Amniotic epithelial cell (primary cell): ENCODE measurements around the gene FBXO42.
A peak's percentile ranks its signal among the peaks of the same experiment; 100 is the strongest.

Source experiments
- DNase-seq: peaks from one replicate; pipeline ENCODE4 v3.0.0-alpha.2; 2010; ENCODE audit warnings: low read depth

FBXO42 gene

DNA sequence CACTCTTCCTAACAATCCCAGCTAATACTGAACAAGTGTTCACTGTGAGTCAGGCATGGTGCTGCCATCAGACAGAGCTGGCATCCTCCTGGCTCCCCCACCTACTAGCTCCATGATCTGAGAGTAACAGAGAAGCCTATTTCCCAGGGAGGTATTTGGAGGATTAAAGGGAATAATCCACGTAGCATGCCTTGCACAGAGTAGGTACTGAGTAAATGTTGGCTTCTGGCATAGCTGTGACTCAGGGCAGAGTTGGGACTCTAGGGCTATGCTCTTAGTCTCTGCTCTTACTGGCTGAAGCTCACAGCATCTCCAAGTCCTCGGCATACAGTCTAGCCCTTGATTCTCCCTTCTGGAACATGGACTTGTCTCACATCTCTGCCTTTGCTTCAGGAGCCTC lies 148.1 kb downstream of the FBXO42 start:
- no peak for DNase-seq

DNA sequence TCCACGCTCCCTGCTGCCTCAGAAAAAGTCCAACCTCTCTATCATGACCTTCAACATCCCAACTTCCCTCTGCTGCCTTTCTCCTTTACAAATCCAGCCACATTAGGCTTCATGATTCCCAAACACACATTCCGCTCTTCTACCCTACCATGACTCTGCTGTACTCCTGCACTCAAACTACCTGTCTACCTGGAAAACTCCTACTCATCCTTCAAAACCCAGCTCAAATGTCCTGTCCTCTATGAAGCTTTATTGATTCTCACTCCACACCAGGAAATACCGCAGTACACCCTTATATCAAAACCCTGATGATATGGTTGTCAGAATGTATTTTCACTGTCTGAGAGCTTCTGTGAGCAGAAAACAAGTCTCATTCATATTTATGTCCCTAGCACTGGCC lies 148.7 kb downstream of the FBXO42 start:
- DNase-seq, result no peak

DNA sequence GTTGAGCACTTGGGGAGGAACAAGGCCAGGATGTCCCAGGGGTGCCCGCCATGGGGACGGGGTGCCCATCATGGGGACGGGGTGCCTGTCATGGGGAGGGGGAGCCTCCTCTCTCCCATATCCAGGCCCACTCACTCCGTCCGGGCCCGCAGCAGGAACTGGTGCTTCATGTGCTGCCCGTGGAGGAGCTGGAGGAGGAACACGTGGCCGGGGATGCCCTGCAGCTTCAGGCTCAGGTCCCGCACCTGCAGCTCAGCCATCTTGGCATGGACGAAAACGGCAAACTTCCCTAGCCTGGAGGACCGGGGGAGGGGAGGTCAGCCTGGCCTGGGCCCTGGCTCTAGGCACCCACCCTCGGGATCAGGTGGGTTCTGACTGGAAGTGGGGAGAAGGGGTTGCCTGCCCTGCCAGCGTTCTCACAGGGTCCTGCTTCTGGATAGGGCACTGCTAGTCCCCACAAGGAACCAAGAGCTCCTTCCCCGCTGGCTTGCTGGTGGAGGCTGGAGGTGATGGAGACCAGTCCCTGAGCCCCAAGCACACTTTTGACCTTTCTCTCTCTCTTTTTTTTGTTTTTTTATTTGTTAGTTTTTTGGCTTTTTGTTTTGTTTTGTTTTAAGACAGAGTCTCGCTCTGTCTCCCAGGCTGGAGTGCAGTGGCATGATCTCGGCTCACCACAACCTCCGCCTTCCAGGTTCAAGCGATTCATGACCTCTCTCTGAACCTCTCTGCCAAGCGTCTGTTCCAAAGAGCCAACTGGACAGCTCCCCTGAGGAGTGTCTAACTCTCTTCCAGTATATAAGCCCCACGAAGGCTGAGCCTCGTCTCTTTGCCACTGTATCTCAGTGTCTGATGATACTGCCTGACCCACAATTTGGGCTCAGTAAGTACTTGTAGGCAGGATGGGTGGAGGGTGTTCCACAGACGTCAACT lies 149.7 kb downstream of the FBXO42 start:
- peak; percentile 47 for DNase-seq

DNA sequence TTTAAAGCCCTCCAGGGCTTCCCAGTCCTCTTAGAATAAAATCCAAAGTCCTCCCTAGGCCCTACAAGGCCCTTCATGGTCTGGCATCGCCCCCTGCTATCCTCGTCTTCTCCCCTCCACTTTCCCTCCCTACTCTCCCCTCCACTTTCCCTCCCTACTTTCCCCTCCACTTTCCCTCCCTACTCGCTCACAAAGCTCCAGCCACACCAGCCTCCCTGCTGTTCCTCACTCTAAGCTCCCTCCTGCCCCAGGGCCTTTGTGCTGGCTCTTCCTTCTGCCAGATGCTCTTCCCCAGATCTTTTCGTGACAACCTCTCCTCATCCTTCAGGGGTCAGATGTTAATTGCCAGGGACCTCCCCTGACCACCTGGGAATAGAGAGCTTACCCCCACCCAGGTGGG lies 152.6 kb downstream of the FBXO42 start:
- no peak for DNase-seq

DNA sequence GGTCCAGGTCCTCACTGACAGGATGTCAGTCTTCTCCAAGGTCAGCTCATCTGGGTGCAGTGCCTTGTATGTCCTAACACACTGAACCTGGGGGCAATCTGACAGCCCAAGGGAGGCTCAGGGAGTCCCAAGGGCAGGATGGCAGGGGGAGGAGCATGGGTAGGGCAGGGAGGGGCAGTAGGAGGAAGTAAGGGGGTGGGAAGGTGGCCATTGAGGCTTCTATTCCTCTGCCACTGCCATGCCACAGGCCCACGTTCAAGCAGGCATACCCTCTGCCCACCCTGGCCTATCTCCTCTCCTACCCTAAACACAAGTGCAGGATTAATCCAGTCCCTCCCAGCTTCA lies 153.2 kb downstream of the FBXO42 start:
- no peak for DNase-seq

DNA sequence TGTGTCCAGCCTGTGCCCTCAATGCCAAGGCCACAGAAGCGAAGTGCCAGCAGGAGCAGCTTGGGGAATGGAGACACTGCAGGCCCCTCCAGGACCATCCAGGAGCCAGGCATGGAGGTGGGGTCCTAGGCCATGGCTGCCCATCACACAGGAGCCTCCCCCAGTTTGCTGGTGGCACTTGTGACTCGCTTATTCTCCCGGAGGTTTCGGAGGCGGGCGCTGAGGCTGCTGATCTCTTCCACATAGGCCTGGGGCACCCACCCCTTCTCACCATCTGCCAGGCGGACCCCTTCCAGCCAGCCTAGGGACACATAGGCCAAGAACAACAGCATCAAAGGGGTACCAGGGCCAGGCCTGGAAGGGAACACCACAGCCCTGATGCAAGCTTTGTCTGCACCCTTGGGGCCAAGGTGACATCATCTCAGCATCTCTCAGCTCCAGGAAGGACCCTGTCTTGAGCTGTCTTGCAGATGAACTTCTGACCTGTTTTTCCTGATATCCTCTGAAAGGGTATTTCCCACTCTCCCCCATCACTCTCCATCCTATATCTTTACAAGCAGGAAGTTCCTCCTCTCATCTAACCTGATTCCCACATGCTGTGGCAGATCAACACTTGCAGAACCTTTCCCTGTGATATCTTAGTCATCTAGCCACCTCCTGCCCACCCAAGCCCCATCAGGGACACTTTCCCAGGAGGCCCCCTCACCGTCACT lies 153.7 kb downstream of the FBXO42 start:
- no peak for DNase-seq

DNA sequence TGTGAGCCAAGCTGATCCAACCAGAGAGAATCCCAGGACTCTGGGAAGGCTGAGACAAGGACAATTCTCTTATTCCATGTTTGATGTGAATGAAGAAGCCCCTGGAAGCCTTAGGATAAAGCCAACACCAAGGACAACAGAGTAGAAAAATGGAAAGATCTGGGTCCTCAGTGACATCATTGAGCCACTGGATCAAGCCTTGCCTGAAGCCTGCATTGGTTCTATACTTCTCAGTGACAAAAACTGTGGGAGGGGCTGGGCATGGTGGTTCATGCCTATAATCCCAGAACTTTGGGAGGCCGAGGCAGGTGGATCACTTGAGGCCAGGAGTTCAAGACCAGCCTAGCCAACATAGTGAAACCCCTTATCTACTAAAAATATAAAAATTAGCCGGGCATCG lies 155.4 kb downstream of the FBXO42 start:
- DNase-seq, result no peak
